OCI-M1 (cell line): ENCODE measurements around the gene MROH2A.

Experiments used
- DNase-seq: peaks from one replicate; lab custom pipeline; 2025; lab: John Stamatoyannopoulos, UW

The MROH2A gene

GRCh38 chr2:233761040-233761769 is 16.9 kb upstream of the MROH2A start:
- no peak for DNase-seq

GRCh38 chr2:233764264-233764663 is 13.9 kb upstream of the MROH2A start:
- DNase-seq = no peak

- no peak for DNase-seq
Observed at GRCh38 chr2:233764761-233765160, 13.4 kb upstream of the MROH2A start.

- no peak for DNase-seq
Observed at GRCh38 chr2:233766416-233766815, 11.7 kb upstream of the MROH2A start.

GRCh38 chr2:233768076-233768475 is 10.1 kb upstream of the MROH2A start:
- no peak for DNase-seq

GRCh38 chr2:233769260-233769659 is 8.9 kb upstream of the MROH2A start:
- DNase-seq = no peak

- no peak for DNase-seq
Observed at GRCh38 chr2:233772153-233772552, 6.0 kb upstream of the MROH2A start.

DNA sequence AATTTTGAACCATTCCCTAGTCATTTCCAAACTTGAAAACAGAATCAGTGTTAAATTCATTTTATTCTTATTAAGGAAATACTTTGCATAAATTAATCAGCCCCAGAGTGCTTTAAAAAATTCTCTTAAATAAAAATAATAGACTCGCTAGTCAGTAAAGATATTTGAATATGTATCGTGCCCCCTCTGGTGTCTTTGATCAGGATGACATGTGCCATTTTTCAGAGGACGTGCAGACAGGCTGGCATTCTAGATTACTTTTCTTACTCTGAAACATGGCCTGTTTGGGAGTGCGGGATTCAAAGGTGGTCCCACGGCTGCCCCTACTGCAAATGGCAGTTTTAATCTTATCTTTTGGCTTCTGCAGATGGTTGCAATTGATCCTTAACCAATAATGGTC is 5.5 kb upstream of the MROH2A start:
- no peak for DNase-seq

GRCh38 chr2:233773854-233774253 is 4.3 kb upstream of the MROH2A start:
- no peak for DNase-seq

- DNase-seq = no peak
Observed at GRCh38 chr2:233775414-233775813, 2.7 kb upstream of the MROH2A start.

GRCh38 chr2:233779722-233780121 is 1.6 kb downstream of the MROH2A start:
- no peak for DNase-seq

DNA sequence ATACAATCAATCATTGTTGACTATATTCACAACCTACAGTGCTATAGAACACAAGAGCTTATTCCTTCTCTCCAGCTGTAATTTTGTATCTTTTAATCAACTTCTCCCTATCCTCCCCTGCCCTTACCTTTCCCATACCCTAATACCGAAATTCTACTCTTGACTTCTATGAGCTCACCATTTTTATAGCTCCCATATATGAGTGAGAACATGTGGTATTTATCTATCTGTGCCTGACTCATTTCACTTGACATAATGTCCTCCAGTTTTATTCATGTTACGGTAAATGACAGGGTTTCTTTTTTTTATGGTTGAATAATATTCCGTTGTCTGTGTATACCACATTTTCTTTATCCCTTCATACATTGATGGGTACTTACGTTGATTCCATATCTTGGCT is 2.6 kb downstream of the MROH2A start:
- no peak for DNase-seq

DNA sequence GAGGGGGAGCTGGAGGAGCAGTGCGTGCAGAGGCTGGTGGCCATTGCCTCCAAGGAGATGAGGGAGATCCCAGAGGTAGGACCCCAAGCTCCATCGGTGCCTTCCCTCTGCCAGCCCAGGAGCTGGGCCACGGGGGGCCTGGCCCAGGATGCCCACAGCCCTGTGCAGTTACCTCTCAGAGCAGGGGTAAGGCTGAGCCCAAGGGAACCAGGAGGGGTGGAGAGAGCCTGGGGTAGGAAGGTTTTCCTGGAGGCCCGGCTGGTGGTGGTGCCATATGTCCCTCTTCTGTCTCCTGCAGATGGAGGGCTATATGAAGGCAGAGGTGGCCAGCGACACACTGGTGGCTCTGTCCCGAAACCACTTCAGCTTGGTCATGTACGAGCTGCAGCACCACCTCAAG is 11.4 kb downstream of the MROH2A start:
- no peak for DNase-seq

- DNase-seq = no peak
Observed at GRCh38 chr2:233791151-233791882, 13.2 kb downstream of the MROH2A start.

- no peak for DNase-seq
Observed at GRCh38 chr2:233791883-233792329, 13.8 kb downstream of the MROH2A start.

- DNase-seq = no peak
Observed at GRCh38 chr2:233792720-233793119, 14.6 kb downstream of the MROH2A start.

DNA sequence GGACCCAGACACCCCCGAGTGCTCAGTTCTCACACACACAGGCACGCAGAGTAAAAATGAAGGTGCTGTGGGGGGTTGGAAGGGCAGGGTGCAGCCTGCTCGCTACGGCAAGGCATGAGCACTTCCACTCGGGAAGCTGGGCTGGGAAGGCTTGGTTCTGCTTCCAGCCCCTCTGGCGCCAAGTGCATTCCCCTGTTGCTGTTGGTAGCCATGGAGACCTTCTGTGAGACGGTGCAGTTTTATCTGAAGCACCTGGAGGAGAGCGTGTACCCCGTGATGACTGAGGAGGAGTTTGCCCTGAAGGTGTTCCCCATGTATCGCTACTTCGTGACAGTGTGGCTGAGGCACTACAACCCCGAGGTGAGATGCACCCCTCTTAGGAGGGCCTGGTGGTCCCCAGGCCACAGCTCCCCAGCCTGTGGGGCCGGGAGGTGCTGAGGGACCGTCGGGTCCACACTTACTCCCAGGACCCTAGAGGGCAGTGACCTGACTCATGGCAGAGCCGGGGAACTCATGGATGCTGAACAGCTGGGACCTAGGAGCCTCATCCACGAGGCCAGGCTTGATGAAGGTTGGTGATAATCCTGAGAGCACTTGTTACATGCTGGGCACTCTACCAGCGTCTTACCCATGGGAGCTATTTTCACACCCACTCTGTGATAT is 15.5 kb downstream of the MROH2A start:
- no peak for DNase-seq

- DNase-seq = no peak
Observed at GRCh38 chr2:233794128-233794658, 16.1 kb downstream of the MROH2A start.

GRCh38 chr2:233795735-233796171 is 17.6 kb downstream of the MROH2A start:
- no peak for DNase-seq

GRCh38 chr2:233796254-233796653 is 18.1 kb downstream of the MROH2A start:
- DNase-seq = no peak

DNA sequence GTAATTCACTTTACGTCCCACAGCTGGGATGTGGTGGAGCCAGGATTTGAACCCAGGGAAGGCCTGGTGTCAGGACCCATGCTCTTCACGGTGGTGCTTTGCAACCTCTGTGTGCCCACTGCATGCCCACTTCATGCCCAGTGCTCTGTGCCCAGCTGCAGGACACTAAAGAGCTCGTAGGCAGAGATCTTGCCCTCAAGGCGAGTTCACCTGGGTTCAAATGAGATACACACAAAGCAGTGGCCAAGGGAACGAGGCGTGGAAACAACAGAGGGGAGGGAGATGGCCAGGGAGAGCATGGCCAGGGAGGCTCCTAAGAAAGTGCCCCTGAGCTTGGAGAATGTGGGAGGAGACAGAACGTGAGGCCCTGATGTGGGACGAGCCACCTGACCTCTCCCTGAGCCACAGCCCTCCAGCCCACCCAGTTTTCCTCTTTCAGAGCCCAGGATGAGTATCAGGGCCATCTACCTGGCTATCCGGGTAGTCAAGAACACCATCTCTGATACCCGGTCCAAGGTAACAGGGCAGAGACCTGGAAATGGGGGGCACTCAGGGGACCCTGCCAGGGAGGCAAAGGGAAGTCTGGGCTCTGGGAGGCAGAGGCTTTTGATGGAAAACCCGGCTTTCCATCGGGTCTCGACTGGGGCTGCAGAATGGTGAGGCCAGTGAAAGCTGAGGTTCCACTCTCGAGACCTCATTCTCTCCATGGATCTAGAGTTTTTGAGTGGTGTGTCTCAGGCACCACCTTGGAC is 20.4 kb downstream of the MROH2A start:
- DNase-seq = no peak

DNA sequence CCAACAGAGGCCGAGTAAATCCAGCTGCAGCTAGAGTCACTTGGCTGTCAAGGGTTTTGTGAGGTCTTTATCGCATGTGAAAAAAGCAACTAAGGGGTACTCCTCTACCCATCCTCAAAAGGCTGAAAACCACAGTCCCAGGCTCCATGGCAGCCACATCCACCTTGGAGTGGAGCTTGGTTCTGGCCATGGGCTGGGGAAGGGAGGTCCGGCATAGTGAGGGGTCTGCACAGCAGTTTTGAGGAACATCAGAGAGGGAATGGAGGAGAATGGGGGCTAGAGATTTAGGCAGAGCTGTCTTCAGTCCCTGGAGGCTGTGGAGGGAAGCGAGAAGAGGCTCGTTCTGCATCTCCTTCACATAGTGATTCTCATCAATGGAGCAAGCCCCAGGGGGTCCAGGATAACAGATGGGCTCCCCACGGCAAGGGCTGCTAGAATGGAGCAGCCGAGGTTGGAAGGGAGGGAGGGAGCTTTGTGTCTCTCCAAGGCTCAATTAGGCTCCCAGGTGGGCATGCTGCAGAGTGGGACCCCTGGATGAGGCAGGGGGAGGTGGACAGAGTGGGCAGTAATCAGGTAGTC is 21.0 kb downstream of the MROH2A start:
- no peak for DNase-seq
